ENCODE results near the gene ACBD4. TPM values are rescaled to one million over a fixed set of nuclear protein-coding genes. Genes with fewer than 3 reads are reported as not detected.

The ACBD4 gene
- total RNA-seq, 1 experiment from 2014 or later: 7.7 TPM

GRCh38 chr17:45146890-45147580 lies 11.5 kb downstream of the ACBD4 start:
- ChIA-PET POLR2A (interaction anchor here (0.6 to 2.1 kb wide), 2 partner anchors 12 to 52 kb away, joined by 3 to 5 read pairs; partner anchors contain the start of gene ACBD4), CTCF (interaction anchor here (5.5 kb wide), 1 partner anchor 12 kb away, joined by 31 read pairs; the partner anchor contains the start of gene ACBD4)
- TF ChIP-seq REST (IDR thresholded peaks at IDR 0.05; ENCODE audit: insufficient read depth in 1 of 2, low read depth in 2 of 2, low read length in 1 of 2) (no peak), TCF7L2 (IDR thresholded peaks at IDR 0.05; ENCODE audit: low read depth, low read length) (no peak), SIN3A (IDR thresholded peaks at IDR 0.05; ENCODE audit: borderline replicate concordance, insufficient read depth, low read depth, low read length) (no peak), POLR2AphosphoS5 (IDR thresholded peaks at IDR 0.05; ENCODE audit: low read depth, low read length) (no peak), CTCF (IDR thresholded peaks at IDR 0.05) (no peak)
- BruUV-seq (replicated peaks): no TSS peak
- H3K4me1 ChIP-seq (ENCODE audit: control insufficient read depth, insufficient read depth, low read length): peaks cover 10% of the 10 kb centered on the region
- H3K9me3 ChIP-seq (ENCODE audit: control insufficient read depth, insufficient read depth, low read depth, low read length): no peaks in the 10 kb centered on the region
- in situ Hi-C loops (cut with HindIII; ENCODE audit: low pct_unique_long_range_greater_than_20kb, low sequenced_read_pairs): no loop called here
- ATAC-seq (peak; percentile 5; the same call in 1 of the 2 replicates), DNase-seq (ENCODE audit: low read depth, low spot score) (no peak)
- H3K36me3 ChIP-seq (ENCODE audit: control insufficient read depth, insufficient read depth, low read length): peaks cover 4% of the 10 kb centered on the region
- peak overlapping the region; percentile 72 to 93 for H3K4me3 ChIP-seq (ENCODE audit: low read depth in 2 of 2, low read length in 2 of 2)
- H3K27me3 ChIP-seq (ENCODE audit: control insufficient read depth, insufficient read depth, low read length): no peaks in the 10 kb centered on the region
- peak overlapping the region; percentile 100 for H3K27ac ChIP-seq (ENCODE audit: low read length)
- intact Hi-C loops (cut with micrococcal nuclease; ENCODE audit: unreplicated experiment): no loop called here

- TF ChIP-seq REST (IDR thresholded peaks at IDR 0.05; ENCODE audit: insufficient read depth in 1 of 2, low read depth in 2 of 2, low read length in 1 of 2) (no peak), TCF7L2 (IDR thresholded peaks at IDR 0.05; ENCODE audit: low read depth, low read length) (peak; percentile 77)
- BruUV-seq (replicated peaks): no TSS peak
- peak; percentile 85 for DNase-seq (ENCODE audit: low read depth, low spot score)
- peaks cover 4% of the 10 kb centered on the region for H3K36me3 ChIP-seq (ENCODE audit: control insufficient read depth, insufficient read depth, low read length)
- intact Hi-C loops (cut with micrococcal nuclease; ENCODE audit: unreplicated experiment): no loop called here
- in situ Hi-C loops (cut with HindIII; ENCODE audit: low pct_unique_long_range_greater_than_20kb, low sequenced_read_pairs): no loop called here
- peaks cover 10% of the 10 kb centered on the region for H3K4me1 ChIP-seq (ENCODE audit: control insufficient read depth, insufficient read depth, low read length)
- H3K27ac ChIP-seq (ENCODE audit: low read length): peak overlapping the region; percentile 100
- H3K27me3 ChIP-seq (ENCODE audit: control insufficient read depth, insufficient read depth, low read length): no peaks in the 10 kb centered on the region
- no peaks in the 10 kb centered on the region for H3K9me3 ChIP-seq (ENCODE audit: control insufficient read depth, insufficient read depth, low read depth, low read length)
- ChIA-PET POLR2A (interaction anchor here (0.6 to 2.1 kb wide), 5 partner anchors 12 to 79 kb away, joined by 3 to 5 read pairs (median 3); partner anchors contain the start of gene ACBD4), CTCF (interaction anchor here (0.6 to 5.5 kb wide), 3 partner anchors 12 to 279 kb away, joined by 3 to 31 read pairs (median 7); partner anchors contain the start of gene ACBD4)
- ATAC-seq: peak; percentile 61
- peak overlapping the region; percentile 72 to 93 for H3K4me3 ChIP-seq (ENCODE audit: low read depth in 2 of 2, low read length in 2 of 2)
These were observed 12.2 kb downstream of the ACBD4 start for GRCh38 chr17:45147581-45148182.

Measured in Panc1 (cell line).